ENCODE measurements around the gene PHYHD1. TPM values are rescaled to one million over a fixed set of nuclear protein-coding genes. Genes with fewer than 3 reads are reported as not detected.

The PHYHD1 gene
- total RNA-seq, 1 experiment from 2014 or later: 0.32 TPM

DNA sequence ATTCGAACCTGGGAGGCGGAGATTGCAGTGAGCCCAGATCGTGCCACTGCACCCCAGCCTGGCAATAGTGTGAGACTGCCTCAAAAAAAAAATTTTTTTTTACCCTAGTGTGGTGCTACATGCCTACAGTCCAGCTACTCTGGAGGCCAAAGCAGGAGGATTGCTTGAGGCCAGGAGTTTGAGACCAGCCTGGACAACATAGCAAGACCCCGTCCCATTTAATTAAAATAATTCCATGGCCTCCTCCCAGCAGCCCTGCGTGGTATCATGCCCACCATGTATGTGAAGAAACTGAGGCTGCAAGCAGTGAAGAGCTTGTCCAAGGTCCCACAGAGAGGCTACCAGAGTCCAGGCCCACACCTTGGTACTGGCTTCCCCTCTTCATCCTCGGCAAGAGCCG is 19.4 kb upstream of the PHYHD1 start:
- Histone ChIP-seq H3K9ac (ENCODE audit: low read length) (no peak overlapping the region), H3K79me2 (ENCODE audit: insufficient read depth, low read length) (no peaks in the 10 kb centered on the region; the same call in 1 of the 2 replicates), H3K4me1 (ENCODE audit: control insufficient read depth in 1 of 2, insufficient read depth in 2 of 2, low read length in 2 of 2) (peaks cover 16 to 33% of the 10 kb centered on the region in 2 experiments), H3K27me3 (ENCODE audit: insufficient read depth, low read length) (no peaks in the 10 kb centered on the region), H3K9me3 (ENCODE audit: control insufficient read depth in 1 of 2, insufficient read depth in 1 of 2, low read depth in 1 of 2, low read length in 2 of 2) (no peaks in the 10 kb centered on the region), H3K36me3 (ENCODE audit: control insufficient read depth in 1 of 2, insufficient read depth in 2 of 2, low read length in 2 of 2) (no peaks in the 10 kb centered on the region), H3K9me2 (ENCODE audit: insufficient read depth) (no peaks in the 10 kb centered on the region), H3K27ac (ENCODE audit: low read depth, low read length) (no peak overlapping the region), H2AFZ (ENCODE audit: low read depth, low read length, poor library complexity, severe bottlenecking) (no peak overlapping the region), H3K4me2 (ENCODE audit: low read length) (no peak overlapping the region), H4K20me1 (ENCODE audit: insufficient read depth) (no peaks in the 10 kb centered on the region), H3K4me3 (replicated peaks in 1 of 2; ENCODE audit: low read depth in 1 of 2, low read length in 2 of 2) (no peak overlapping the region)
- ChIA-PET RAD21 (ENCODE audit: low non-redundant PET in 1 of 2, low total read pairs in 2 of 2, uncharacterized antibody in 2 of 2, unreplicated experiment in 2 of 2) (no interaction called here), POLR2A (no interaction called here), CTCF (no interaction called here)
- intact Hi-C loops (cut with micrococcal nuclease): no loop called here
- BruUV-seq (replicated peaks): no TSS peak
- ATAC-seq (no peak), DNase-seq (ENCODE audit: low read depth, low spot score) (no peak)
- TF ChIP-seq SRF (IDR thresholded peaks at IDR 0.05; ENCODE audit: low read depth) (no peak), EGR1 (IDR thresholded peaks at IDR 0.05; ENCODE audit: low read depth) (no peak), POLR2AphosphoS5 (IDR thresholded peaks at IDR 0.05; ENCODE audit: low read depth, low read length) (no peak), TCF7L2 (IDR thresholded peaks at IDR 0.05; ENCODE audit: borderline replicate concordance, extremely low read depth, insufficient read depth, insufficient read length) (no peak), ZFX (IDR thresholded peaks at IDR 0.05) (no peak), POLR2A (IDR thresholded peaks at IDR 0.05; ENCODE audit: borderline replicate concordance, extremely low read depth, insufficient read depth, insufficient read length) (no peak), EZH2phosphoT487 (IDR thresholded peaks at IDR 0.05; ENCODE audit: borderline replicate concordance) (no peak), ZNF274 (IDR thresholded peaks at IDR 0.05; ENCODE audit: low read depth, low read length) (no peak), ELF1 (IDR thresholded peaks at IDR 0.05; ENCODE audit: borderline replicate concordance, low read depth) (no peak), SIN3A (IDR thresholded peaks at IDR 0.05; ENCODE audit: low read depth) (no peak)
- TF ChIP-seq, protein P1, sequence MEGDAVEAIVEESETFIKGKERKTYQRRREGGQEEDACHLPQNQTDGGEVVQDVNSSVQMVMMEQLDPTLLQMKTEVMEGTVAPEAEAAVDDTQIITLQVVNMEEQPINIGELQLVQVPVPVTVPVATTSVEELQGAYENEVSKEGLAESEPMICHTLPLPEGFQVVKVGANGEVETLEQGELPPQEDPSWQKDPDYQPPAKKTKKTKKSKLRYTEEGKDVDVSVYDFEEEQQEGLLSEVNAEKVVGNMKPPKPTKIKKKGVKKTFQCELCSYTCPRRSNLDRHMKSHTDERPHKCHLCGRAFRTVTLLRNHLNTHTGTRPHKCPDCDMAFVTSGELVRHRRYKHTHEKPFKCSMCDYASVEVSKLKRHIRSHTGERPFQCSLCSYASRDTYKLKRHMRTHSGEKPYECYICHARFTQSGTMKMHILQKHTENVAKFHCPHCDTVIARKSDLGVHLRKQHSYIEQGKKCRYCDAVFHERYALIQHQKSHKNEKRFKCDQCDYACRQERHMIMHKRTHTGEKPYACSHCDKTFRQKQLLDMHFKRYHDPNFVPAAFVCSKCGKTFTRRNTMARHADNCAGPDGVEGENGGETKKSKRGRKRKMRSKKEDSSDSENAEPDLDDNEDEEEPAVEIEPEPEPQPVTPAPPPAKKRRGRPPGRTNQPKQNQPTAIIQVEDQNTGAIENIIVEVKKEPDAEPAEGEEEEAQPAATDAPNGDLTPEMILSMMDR (IDR thresholded peaks at IDR 0.05 in 2 of 3, conservative IDR thresholded peaks at IDR 0.05 in 1 of 3; ENCODE audit: borderline replicate concordance in 1 of 3, insufficient read depth in 1 of 3, low read depth in 2 of 3, low read length in 2 of 3): no peak
- TF ChIP-seq, protein P2, sequence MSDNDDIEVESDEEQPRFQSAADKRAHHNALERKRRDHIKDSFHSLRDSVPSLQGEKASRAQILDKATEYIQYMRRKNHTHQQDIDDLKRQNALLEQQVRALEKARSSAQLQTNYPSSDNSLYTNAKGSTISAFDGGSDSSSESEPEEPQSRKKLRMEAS (IDR thresholded peaks at IDR 0.05): no peak

All from HCT116 (cell line).